ENCODE results near the gene LPCAT1. TPM values are rescaled to one million over a fixed set of nuclear protein-coding genes. Genes with fewer than 3 reads are reported as not detected.

LPCAT1 gene
- total RNA-seq, 1 donor from 2014 or later: 74.8 TPM

DNA sequence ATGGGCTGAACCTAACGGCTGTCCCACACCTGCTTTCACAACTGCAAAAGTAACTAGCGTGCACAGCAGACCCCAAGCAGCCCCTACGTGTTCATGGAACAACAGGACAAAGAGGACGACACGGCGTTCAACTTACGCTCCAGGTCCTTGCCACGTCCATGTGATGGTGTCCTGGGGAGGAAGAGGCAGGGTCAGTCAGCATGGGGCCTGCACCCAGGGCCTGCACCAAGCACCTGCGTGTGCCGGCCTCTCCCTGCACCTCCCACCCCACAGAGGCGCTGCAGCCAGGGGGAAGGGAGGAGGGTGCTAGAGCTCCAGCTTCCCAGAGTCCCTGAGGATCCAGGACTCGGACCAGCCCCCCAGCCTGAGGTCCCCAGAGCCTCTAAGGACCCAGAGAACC is 43.0 kb downstream of the LPCAT1 start:
- Mint-ChIP-seq H3K27ac (no peak overlapping the region), H3K4me3 (no peak overlapping the region), H3K9me3 (no peaks in the 10 kb centered on the region), H3K4me1 (no peaks in the 10 kb centered on the region), H3K27me3 (ENCODE audit: low read depth) (no peaks in the 10 kb centered on the region), H3K36me3 (peaks cover 6% of the 10 kb centered on the region)
- no peak for DNase-seq (ENCODE audit: low spot score in 2 of 2, unreplicated experiment in 2 of 2)
- TF ChIP-seq CTCF (IDR thresholded peaks at IDR 0.05; ENCODE audit: unreplicated experiment): no peak

DNA sequence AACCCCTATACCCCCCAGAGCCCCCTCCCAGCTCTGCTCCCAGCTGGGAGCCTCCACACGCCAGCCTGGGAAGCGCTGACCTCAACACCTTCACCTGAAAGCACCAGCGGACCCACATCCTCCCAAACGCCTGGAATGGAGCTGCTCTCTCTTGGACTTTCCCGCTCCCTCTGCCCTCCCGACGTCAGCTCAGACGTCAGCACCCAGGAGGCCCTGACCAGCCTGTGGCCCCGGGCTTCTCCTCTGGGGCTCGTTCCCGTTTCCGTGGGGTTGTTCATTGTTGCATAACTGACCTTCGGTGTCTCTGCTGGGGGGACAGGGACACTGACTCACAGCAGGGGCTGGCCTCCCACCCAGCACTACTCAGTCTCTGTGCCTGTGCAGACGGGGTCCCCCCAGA is 43.5 kb downstream of the LPCAT1 start:
- no peaks in the 10 kb centered on the region for H3K27me3 Mint-ChIP-seq (ENCODE audit: low read depth)
- H3K4me1 Mint-ChIP-seq: no peaks in the 10 kb centered on the region
- no peaks in the 10 kb centered on the region for H3K9me3 Mint-ChIP-seq
- DNase-seq (ENCODE audit: low spot score in 2 of 2, unreplicated experiment in 2 of 2): no peak
- TF ChIP-seq CTCF (IDR thresholded peaks at IDR 0.05; ENCODE audit: unreplicated experiment): no peak
- no peak overlapping the region for H3K4me3 Mint-ChIP-seq
- no peak overlapping the region for H3K27ac Mint-ChIP-seq
- peaks cover 6% of the 10 kb centered on the region for H3K36me3 Mint-ChIP-seq

DNA sequence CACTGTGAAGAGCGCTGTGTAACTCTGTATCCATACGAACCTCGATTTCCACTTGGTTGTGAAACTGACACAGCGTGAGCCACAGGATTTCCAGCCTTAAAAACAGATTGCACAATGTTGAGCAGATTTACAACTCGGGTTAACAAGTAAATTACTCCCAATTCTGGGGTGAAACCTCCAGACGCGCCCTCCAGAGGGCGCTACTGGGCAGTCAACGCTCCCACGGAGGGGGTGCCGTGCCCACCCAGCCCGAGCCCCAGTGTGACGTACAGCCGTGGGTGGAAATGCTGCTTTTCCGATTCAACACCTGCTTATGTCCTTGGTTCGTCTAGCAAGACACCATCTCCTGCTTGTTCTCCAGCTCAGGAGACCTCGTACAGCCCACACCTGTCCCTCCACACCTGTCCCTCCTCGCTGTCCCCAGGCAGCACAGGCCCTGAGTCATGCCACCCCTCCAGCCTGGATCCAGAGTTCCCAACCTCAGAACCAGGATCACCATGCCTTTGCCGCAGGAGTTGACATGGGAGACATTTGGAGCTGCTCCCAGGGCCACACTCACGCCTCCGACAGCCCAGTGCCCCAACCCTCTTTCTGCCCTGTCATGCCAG is 44.1 kb downstream of the LPCAT1 start:
- H3K27ac Mint-ChIP-seq: no peak overlapping the region
- peaks cover 6% of the 10 kb centered on the region for H3K36me3 Mint-ChIP-seq
- H3K4me1 Mint-ChIP-seq: no peaks in the 10 kb centered on the region
- no peaks in the 10 kb centered on the region for H3K9me3 Mint-ChIP-seq
- TF ChIP-seq CTCF (IDR thresholded peaks at IDR 0.05; ENCODE audit: unreplicated experiment): peak; percentile 57
- no peaks in the 10 kb centered on the region for H3K27me3 Mint-ChIP-seq (ENCODE audit: low read depth)
- no peak for DNase-seq (ENCODE audit: low spot score in 2 of 2, unreplicated experiment in 2 of 2)
- H3K4me3 Mint-ChIP-seq: no peak overlapping the region

DNA sequence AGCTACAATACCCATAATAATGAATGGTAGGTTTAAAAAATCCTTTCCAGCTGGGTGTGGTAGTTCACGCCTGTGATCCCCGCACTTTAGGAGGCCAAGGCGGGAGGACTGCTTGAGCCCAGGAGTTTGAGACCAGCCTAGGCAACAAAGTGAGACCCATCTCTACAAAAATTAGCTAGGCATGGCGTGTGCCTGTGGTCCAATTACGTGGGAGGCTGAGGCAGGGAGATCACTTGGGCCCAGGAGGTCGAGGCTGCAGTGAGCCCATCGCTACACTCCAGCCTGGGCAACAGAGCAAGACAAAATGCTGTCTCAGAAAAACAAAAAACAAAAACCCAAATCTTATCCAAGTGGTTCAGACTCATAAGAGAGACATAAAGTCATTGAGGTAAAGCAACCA is 44.7 kb downstream of the LPCAT1 start:
- H3K27me3 Mint-ChIP-seq (ENCODE audit: low read depth): no peaks in the 10 kb centered on the region
- H3K36me3 Mint-ChIP-seq: peaks cover 6% of the 10 kb centered on the region
- DNase-seq (ENCODE audit: low spot score in 2 of 2, unreplicated experiment in 2 of 2): no peak
- H3K27ac Mint-ChIP-seq: no peak overlapping the region
- no peak overlapping the region for H3K4me3 Mint-ChIP-seq
- no peaks in the 10 kb centered on the region for H3K4me1 Mint-ChIP-seq
- no peak for TF ChIP-seq CTCF (IDR thresholded peaks at IDR 0.05; ENCODE audit: unreplicated experiment)
- no peaks in the 10 kb centered on the region for H3K9me3 Mint-ChIP-seq

DNA sequence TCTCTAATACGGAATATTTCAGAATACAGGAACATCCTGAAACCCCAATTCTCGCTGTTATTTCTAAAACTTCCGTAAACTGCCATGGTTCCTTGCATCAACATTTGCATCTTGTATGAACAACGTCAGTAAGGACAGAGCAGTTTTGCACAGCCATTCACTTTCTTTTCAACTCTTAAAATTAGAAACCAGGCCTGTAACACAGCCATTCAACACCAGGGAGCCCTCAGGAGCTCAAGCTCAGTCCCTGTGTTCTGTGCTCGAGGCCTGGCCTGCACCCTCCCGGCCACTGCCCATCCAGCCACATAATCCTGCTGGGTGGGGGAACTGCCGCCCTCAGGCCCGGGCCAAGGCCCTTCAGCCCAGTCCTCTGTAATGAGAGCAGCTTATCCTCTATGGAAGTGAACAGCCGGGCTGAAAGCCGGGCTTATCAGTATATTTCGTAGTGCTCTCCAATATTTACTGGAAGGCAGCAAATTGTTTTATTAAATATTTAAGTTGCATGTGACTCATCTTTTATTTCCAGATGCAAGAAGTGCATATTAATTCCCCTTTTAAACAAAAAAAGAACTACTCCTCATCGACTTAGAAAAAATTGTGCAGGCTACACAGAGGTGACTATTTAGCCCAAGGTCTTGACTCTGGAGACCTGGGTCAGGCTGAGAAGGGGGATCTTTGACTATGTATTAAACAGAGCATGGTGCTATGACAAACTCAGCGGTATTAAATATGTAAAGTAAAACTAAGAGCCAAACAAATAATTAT is 45.3 kb downstream of the LPCAT1 start:
- no peaks in the 10 kb centered on the region for H3K4me1 Mint-ChIP-seq
- no peak overlapping the region for H3K4me3 Mint-ChIP-seq
- TF ChIP-seq CTCF (IDR thresholded peaks at IDR 0.05; ENCODE audit: unreplicated experiment): no peak
- H3K9me3 Mint-ChIP-seq: no peaks in the 10 kb centered on the region
- peaks cover 5% of the 10 kb centered on the region for H3K36me3 Mint-ChIP-seq
- no peaks in the 10 kb centered on the region for H3K27me3 Mint-ChIP-seq (ENCODE audit: low read depth)
- no peak overlapping the region for H3K27ac Mint-ChIP-seq
- no peak for DNase-seq (ENCODE audit: low spot score in 2 of 2, unreplicated experiment in 2 of 2)

Measured in mesothelial cell of epicardium (in vitro differentiated cells).